GM21619 (cell line): ENCODE data around the gene TMEM174.
"Not testable (repeated sequence)": the region's sequence is repeated elsewhere in the genome, so short reads cannot be mapped to it uniquely, and the experiment has no call there.

Source experiments
- ATAC-seq: cut with Tn5 transposase; IDR thresholded peaks from one replicate; pipeline ENCODE4 v1.9.1; 2021; ENCODE audit not compliant: unreplicated experiment

TMEM174 gene

GRCh38 chr5:73188764-73189531, 16.0 kb downstream of the TMEM174 start:
- no peak for ATAC-seq

DNA sequence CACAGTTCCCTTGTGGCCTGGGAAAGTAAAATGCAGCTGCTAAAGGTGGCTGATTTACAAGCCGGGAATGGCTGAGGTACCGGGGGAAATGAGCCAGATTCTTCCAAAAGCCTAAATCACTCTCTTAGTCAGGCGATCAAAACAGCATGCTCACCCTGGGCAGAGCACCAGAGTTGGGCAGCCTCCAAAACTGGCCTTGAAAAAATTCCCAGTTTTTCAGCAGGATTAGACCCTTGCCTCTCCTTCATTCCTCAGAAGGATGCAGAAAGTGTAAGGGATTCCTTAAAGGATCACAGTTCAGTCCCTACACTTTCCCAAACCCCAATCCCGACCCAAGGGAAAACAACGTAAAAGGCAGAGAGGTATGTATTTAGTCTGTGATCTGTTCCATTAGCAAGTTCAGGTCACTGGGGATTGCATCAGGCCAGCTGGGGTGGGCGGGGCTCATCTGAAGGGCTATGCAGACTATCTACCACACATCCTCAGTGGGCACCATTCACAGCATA, 16.9 kb downstream of the TMEM174 start:
- no peak for ATAC-seq

DNA sequence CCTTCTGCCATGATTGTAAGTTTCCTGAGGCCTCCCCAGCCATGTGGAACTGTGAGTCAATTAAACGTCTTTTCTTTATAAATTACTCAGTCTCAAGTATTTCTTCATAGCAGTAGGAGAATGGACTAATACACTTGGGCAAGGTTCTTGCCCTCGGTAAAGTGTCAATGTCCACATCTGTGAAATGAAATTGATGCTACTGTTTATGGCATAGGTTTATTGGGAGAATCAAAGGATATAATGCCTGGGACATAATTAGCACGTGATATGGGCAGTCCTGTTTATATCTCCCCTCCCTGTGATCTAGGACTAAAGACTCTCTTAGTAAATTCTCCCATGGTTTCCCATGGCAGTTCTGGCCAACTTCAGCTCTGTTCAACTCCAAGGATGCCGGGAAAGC, 19.4 kb downstream of the TMEM174 start:
- no peak for ATAC-seq

DNA sequence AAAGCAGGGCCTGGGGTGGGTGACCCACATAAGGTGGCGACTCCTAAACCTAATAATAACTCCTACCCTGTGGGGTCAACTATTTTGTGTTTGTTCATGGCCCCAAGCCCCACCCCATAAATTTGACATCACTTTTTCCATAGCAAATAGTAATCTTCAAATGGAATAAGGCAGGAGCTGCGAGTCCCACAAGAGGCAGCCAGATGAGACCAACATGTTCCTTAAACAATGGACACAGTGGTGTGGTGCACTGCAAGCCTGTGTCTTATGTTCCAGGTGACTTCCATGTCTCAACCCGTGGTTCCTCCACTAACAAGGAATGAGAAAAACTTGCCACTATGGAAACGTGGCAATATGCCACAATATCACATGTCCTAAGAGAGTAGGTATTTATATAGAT, 20.6 kb downstream of the TMEM174 start:
- ATAC-seq = no peak

DNA sequence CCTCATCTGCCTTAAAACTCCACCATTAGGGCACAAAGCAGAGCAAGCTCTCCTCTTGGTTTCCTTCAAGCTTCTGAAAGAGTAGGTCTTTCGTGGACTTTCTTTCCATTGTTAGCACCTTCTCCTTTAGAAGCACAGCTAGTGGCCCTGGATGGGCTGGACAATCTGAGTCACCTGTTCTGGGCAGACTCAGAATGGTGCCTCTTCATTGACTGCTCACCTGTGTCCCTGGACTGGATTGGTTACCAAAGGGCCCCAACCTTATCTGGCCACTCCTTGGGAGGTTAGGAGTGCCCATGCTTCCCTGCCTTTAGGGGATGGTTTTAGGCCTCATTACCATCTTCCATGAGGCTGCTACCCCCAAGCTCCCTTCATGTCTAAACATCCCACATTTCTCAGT, 23.2 kb downstream of the TMEM174 start:
- ATAC-seq = no peak

DNA sequence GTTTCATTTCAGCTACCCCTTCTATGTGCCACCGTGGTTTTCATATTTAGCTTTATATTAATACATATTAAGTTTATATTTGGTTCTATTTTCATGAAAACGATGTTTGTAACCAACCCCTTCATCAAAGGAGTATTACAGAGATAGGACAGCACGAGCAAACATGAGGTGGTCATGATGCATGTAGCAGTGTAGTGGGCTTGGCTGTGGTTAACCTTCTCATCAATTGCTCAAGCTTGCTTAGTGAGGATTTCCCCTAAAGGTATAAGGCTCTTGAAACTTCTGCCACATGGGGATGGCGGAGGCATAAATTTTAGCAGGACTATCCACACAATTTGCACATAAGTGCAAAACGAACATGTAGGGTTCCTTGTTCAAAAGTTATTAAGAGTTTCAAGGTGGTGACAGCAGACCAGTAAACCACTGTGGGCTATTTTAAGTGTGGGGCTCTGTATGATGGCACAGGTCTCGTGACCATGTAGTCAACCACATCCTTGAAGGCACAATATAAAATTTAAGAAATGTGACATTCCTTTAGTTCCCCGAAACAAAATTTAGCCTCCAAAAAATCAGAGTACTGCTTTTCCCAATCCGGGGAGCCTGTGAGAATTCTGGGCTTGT, 24.8 kb downstream of the TMEM174 start:
- no peak for ATAC-seq

DNA sequence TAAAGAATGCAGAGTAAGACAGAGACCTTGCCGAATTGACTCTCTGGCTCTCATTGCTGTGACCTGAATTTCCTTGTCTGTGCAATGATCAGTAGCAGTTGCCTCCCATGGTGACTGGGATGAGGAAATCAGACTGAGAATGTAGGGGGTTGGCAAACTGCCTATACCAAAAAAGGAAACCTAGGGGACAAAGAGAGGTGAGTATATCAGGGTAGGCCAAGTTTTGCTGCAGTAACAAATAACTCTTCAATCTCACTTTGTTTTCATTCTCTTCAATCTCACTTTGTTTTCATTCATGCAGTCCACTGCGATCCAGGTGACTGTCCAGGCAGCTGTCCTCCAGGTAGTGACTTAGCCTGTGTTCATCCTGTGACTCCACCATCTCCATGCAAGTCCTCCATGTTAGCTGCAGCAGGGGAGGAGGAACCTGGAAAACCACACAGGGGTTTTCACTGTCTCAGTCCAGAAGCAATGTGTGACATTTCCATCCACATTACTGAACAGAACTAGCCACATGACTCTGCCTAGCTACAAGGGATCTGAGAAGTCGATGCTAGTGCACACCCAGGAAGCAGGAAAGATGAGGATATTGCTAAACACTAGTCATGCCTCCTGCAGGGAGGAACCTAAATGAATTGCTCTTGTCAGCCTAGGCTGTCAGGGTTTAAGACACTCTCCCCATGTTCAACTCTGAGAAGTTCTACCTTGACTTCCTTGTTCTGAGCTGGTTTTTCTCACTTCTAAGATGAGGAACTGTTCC, 26.0 kb downstream of the TMEM174 start:
- no peak for ATAC-seq

DNA sequence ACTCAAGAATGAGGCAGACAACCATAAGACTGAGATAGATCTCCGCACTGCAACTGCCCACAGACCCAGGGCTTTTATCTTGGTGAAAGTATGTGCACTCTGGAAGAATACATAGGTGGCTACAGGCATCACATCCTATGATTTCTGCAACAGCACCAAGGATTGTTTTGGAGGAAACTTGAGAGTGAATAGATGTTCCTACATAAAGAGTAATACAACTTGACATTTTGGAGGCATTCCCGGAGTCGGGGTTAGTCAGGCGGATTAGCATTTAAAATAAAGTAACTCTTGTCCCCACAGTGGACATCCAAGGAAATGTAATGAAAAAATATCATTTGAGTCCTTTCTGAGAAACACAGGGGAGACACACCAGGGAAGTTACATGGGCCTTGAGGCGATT, 26.7 kb downstream of the TMEM174 start:
- ATAC-seq = no peak

- peak; percentile 81 for ATAC-seq
Measured at GRCh38 chr5:73201547-73202513, 28.8 kb downstream of the TMEM174 start.

- ATAC-seq = no peak
Measured at GRCh38 chr5:73204332-73204731, 31.3 kb downstream of the TMEM174 start.

DNA sequence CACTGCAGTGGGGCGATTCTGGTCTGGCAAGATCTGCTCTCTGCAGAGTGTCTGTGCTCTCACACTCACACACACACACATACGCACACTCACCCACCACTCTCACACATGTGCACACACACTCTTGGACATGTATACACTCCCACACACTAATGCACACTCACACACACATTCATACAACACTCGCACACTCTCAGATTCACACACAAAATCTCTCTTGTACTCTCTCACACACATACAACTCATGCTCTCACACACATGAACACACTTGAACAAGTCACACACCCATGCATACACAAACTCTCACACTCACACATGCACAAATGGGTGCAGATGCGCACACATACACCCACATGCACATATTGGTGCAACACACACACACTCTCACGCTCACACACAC, 31.7 kb downstream of the TMEM174 start:
- ATAC-seq = no peak

GRCh38 chr5:73205305-73205704, 32.3 kb downstream of the TMEM174 start:
- no peak for ATAC-seq

GRCh38 chr5:73207239-73207638, 34.2 kb downstream of the TMEM174 start:
- not testable (repeated sequence) for ATAC-seq

DNA sequence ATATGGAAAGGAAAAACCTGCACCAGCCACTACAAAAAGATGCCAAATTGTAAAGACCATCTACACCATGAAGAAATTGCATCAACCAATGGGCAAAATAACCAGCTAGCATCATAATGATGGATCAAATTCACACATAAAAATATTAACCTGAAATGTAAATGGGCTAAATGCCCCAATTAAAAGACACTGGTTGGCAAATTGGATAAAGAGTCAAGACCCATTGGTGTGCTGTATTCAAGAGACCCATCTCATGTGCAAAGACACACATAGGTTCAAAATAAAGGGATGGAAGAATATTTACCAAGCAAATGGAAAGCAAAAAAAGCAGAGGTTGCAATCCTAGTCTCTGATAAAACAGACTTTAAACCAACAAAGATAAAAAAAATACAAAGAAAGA, 36.1 kb downstream of the TMEM174 start:
- ATAC-seq = not testable (repeated sequence)

GRCh38 chr5:73212693-73213092, 39.7 kb downstream of the TMEM174 start:
- not testable (repeated sequence) for ATAC-seq

GRCh38 chr5:73213566-73213998, 40.6 kb downstream of the TMEM174 start:
- ATAC-seq = peak; percentile 68

DNA sequence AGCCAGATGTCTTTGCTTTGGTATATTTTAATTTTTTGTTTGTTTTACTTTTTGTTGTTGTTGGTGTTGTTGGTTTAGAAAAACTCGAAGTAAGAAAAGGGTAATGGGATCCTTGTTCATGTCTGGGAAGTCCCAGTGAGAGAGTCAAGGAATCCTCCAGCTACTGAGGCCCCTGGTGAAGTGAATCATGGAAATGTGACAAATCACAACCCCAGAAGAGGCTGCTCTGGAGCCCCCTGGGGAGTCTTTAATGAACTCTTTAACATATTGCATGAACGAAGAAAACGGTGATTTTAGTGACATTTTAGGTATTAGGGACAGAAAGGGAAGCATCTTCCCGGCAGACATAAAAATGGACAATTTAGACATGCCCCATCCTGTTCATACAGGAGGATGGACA, 41.3 kb downstream of the TMEM174 start:
- no peak for ATAC-seq

- no peak for ATAC-seq
Measured at GRCh38 chr5:73214996-73215395, 42.0 kb downstream of the TMEM174 start.

- no peak for ATAC-seq
Measured at GRCh38 chr5:73215531-73215890, 42.5 kb downstream of the TMEM174 start.

- peak; percentile 79 for ATAC-seq
Measured at GRCh38 chr5:73215891-73216610, 43.1 kb downstream of the TMEM174 start.
